Measurements from ENCODE around the gene PHRF1. TPM values are rescaled to one million over a fixed set of nuclear protein-coding genes. Genes with fewer than 3 reads are reported as not detected.
A peak's percentile ranks its signal among the peaks of the same experiment; 100 is the strongest.

Gene PHRF1
- total RNA-seq, 2 experiments from 2014 or later = 43.1 to 44.5 TPM

- Mint-ChIP-seq H3K4me1 (ENCODE audit: low read depth) (peaks cover 7% of the 10 kb centered on the region), H3K27me3 (peaks cover 2% of the 10 kb centered on the region), H3K4me3 (no peak overlapping the region), H3K36me3 (ENCODE audit: low read depth) (no peaks in the 10 kb centered on the region), H3K9me3 (no peaks in the 10 kb centered on the region), H3K27ac (no peak overlapping the region)
- ATAC-seq (peak; percentile 14), DNase-seq (no peak)
- intact Hi-C loops (cut with micrococcal nuclease) = loop anchor here (5.0 kb wide), 1 partner anchor 172 kb away; no protein-coding TSS in a partner anchor
- TF ChIP-seq CTCF (IDR thresholded peaks at IDR 0.05) = no peak
- ChIA-PET POLR2A (interaction anchor here (1.0 to 1.8 kb wide), 4 partner anchors 22 to 173 kb away, joined by 4 to 6 read pairs (median 4); no protein-coding TSS in a partner anchor), CTCF (interaction anchor here (1.0 to 4.2 kb wide), 15 partner anchors 9 to 211 kb away, joined by 3 to 73 read pairs (median 4); partner anchors contain the start of genes HRAS and SCT)
Measured at GRCh38 chr11:555227-555779, 21.0 kb upstream of the PHRF1 start.

DNA sequence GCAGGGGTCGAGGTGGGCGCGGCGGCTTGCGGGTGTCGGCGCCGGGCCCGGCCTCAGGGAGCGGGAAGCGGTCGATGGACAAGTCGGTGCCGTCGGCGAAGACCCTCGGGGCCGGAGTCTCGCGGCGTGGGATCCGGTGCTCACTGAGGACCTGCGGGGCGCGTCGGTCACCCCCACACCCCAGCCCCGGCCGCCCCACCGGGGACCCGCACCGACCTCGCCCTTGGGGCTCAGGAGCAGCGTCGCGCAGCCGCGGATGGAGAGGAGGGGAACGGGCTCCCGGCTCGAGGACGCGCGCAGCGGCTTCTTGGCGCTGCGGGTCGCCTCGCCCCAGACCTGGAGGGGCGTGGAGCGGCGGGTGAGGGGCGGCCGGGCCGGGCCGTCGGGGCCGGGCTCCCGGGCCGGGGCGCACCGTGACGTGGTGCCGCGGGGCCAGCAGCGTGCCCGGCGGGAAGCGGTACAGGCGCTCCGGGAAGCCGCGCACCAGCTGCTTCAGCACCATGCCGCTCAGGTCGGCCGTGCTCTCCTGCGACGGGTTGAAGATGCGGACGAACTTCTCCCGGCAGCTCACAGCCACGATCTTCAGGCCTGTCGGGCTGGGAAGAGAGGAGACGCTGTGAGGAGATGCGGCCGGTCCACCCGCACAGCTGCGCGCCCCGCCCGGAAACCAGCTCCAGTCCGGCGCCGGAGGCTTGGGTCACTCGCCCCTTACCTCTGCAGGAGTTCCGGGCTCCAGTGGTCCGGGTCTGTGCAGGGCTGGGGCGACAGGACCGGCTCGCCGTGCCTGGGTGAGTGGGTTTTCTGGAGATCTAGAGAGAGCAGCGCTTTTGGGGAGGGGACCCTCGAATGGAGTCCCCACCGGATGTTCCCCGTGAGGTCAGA, 20.2 kb upstream of the PHRF1 start:
- no peak for ATAC-seq
- Mint-ChIP-seq H3K4me1 (ENCODE audit: low read depth) (peaks cover 7% of the 10 kb centered on the region), H3K27me3 (peaks cover 2% of the 10 kb centered on the region), H3K4me3 (peak overlapping the region; percentile 24), H3K27ac (no peak overlapping the region), H3K9me3 (no peaks in the 10 kb centered on the region), H3K36me3 (ENCODE audit: low read depth) (no peaks in the 10 kb centered on the region)
- ChIA-PET POLR2A (interaction anchor here (0.6 to 1.8 kb wide), 5 partner anchors 15 to 172 kb away, joined by 3 to 6 read pairs (median 4); no protein-coding TSS in a partner anchor), CTCF (interaction anchor here (1.0 to 4.2 kb wide), 10 partner anchors 8 to 168 kb away, joined by 3 to 73 read pairs (median 6); partner anchors contain the start of genes HRAS and SCT)
- intact Hi-C loops (cut with micrococcal nuclease) = loop anchor here (5.0 kb wide), 1 partner anchor 171 kb away; no protein-coding TSS in a partner anchor
- TF ChIP-seq CTCF (IDR thresholded peaks at IDR 0.05) = no peak
- DNase-seq = no peak

GRCh38 chr11:556662-557256, 19.5 kb upstream of the PHRF1 start:
- Mint-ChIP-seq H3K27me3 (peaks cover 2% of the 10 kb centered on the region), H3K4me3 (peak overlapping the region; percentile 24), H3K27ac (no peak overlapping the region), H3K9me3 (no peaks in the 10 kb centered on the region), H3K4me1 (ENCODE audit: low read depth) (peaks cover 11% of the 10 kb centered on the region), H3K36me3 (ENCODE audit: low read depth) (no peaks in the 10 kb centered on the region)
- ChIA-PET POLR2A (interaction anchor here (0.6 to 1.6 kb wide), 3 partner anchors 15 to 172 kb away, joined by 3 to 5 read pairs (median 3); no protein-coding TSS in a partner anchor), CTCF (interaction anchor here (1.0 to 4.2 kb wide), 5 partner anchors 21 to 167 kb away, joined by 3 to 73 read pairs (median 4); no protein-coding TSS in a partner anchor)
- intact Hi-C loops (cut with micrococcal nuclease) = loop anchor here (5.0 kb wide), 1 partner anchor 171 kb away; no protein-coding TSS in a partner anchor
- no peak for TF ChIP-seq CTCF (IDR thresholded peaks at IDR 0.05)
- DNase-seq (no peak), ATAC-seq (no peak)

DNA sequence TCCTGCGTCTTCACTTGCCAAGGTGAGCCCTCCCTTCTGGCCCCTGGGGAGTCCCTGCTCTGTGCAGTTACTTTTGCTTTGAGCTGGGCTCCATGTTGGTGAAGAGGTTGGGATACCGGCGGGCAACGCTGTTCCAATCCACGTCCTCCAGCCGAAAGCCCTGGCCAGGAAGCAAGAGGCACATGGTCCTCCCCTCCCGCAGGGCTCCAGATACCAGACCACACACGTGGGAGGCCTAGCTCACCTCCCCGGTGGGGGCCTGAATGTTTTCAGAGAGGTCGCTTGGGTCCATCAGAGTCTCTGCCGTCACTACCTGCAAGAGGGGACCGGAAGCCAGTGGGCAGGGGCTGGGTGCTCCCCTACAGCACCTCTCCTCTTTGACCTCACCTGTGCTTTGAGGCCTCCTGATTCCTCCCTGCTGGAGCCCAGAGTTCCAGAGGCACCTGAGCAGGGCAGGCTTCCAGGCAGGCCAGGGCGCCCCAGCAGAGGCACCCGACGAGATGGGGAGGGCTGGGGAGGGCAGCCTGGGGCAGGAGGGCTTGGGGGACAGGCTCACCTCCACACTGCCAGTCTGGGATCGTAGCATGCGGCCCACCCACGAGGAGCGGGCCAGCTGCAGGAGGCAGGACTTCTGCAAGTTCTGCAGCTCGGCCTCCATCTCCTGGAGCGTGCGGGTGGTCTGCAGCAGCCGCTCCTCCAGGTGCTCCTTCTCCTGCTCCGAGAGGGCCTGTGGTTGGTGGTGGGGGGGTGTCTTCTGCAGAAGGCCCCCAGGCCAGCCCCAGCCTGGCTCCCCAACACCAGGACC, 18.7 kb upstream of the PHRF1 start:
- Mint-ChIP-seq H3K4me3 (no peak overlapping the region), H3K4me1 (ENCODE audit: low read depth) (peaks cover 11% of the 10 kb centered on the region), H3K27ac (no peak overlapping the region), H3K36me3 (ENCODE audit: low read depth) (no peaks in the 10 kb centered on the region), H3K9me3 (no peaks in the 10 kb centered on the region), H3K27me3 (peaks cover 2% of the 10 kb centered on the region)
- ChIA-PET POLR2A (interaction anchor here (0.6 kb wide), 2 partner anchors 39 to 55 kb away, joined by 3 read pairs; no protein-coding TSS in a partner anchor), CTCF (interaction anchor here (1.0 to 4.2 kb wide), 3 partner anchors 22 to 166 kb away, joined by 3 to 73 read pairs (median 4); no protein-coding TSS in a partner anchor)
- ATAC-seq (no peak), DNase-seq (no peak)
- TF ChIP-seq CTCF (IDR thresholded peaks at IDR 0.05) = no peak
- intact Hi-C loops (cut with micrococcal nuclease) = loop anchor here (5.0 kb wide), 1 partner anchor 170 kb away; no protein-coding TSS in a partner anchor
